Panc1 (cell line): Measurements from ENCODE around the gene THAP4. TPM values are rescaled to one million over a fixed set of nuclear protein-coding genes. Genes with fewer than 3 reads are reported as not detected.

Experiments
- ATAC-seq: fragments of 200-7000 bp; cut with Tn5 transposase; 2 replicates; pipeline ENCODE4 v1.9.1; 2020; ENCODE audit warnings: mild to moderate bottlenecking, moderate library complexity
- BruUV-seq: library from RNA; stranded (reverse); fragments of 400-500 nt; replicated peaks from 2 replicates; lab custom pipeline; 2021; lab: Mats Ljungman, UMichigan
- CTCF ChIA-PET: fragments of 300-600 bp; sonication (Branson Sonifier 250); formaldehyde crosslinking; loops from one replicate; lab custom pipeline; 2022; ENCODE audit warnings: antibody characterized with exemption; lab: Charles Lee
- POLR2A ChIA-PET: fragments of 300-600 bp; sonication (Branson Sonifier 250); formaldehyde crosslinking; loops from one replicate; lab custom pipeline; 2022; ENCODE audit warnings: antibody characterized with exemption; lab: Charles Lee
- DNase-seq: peaks from one replicate; pipeline ENCODE4 v3.0.0-alpha.2; 2010; ENCODE audit warnings: low read depth, low spot score
- H3K27ac ChIP-seq: 2 replicates; pipeline ENCODE4 v1.5.1; 2011; ENCODE audit warnings: mild to moderate bottlenecking, low read length, inconsistent platforms
- H3K27me3 ChIP-seq: fragments of 200-500 bp; sonication (Bioruptor generic); 2 replicates; pipeline ENCODE4 v1.6.0; 2014; ENCODE audit warnings: low read length, inconsistent platforms; ENCODE audit not compliant: control insufficient read depth, insufficient read depth
- H3K36me3 ChIP-seq: fragments of 200-500 bp; sonication (Bioruptor generic); 2 replicates; pipeline ENCODE4 v1.5.1; 2014; ENCODE audit warnings: inconsistent platforms, mild to moderate bottlenecking, low read length, moderate library complexity; ENCODE audit not compliant: control insufficient read depth, insufficient read depth
- H3K4me1 ChIP-seq: 2 replicates; pipeline ENCODE4 v1.5.1; 2011; ENCODE audit warnings: inconsistent platforms, mild to moderate bottlenecking, low read length, moderate library complexity; ENCODE audit not compliant: control insufficient read depth, insufficient read depth
- H3K4me3 ChIP-seq, 2 experiments: 2 replicates each; pipeline ENCODE4 v1.5.1; 2011 to 2012; ENCODE audit warnings: low read depth in 2 of 2, low read length in 2 of 2, mild to moderate bottlenecking in 2 of 2, inconsistent platforms in 1 of 2, moderate library complexity in 1 of 2
- H3K9me3 ChIP-seq: fragments of 200-500 bp; sonication (Bioruptor generic); 2 replicates; pipeline ENCODE4 v1.5.1; 2014; ENCODE audit warnings: low read depth, mild to moderate bottlenecking, inconsistent platforms, low read length, moderate library complexity; ENCODE audit not compliant: control insufficient read depth, insufficient read depth
- CTCF ChIP-seq: fragments of 450-650 bp; IDR thresholded peaks from 2 replicates; pipeline ENCODE4 v1.5.1; 2017; ENCODE audit warnings: mild to moderate bottlenecking
- POLR2AphosphoS5 ChIP-seq: IDR thresholded peaks from 2 replicates; pipeline ENCODE4 v1.6.1; 2012; ENCODE audit warnings: mild to moderate bottlenecking, low read depth, low read length, moderate library complexity
- SIN3A ChIP-seq: IDR thresholded peaks from 2 replicates; pipeline ENCODE4 v1.6.1; 2012; ENCODE audit warnings: low read depth, mild to moderate bottlenecking, low read length, moderate library complexity, borderline replicate concordance; ENCODE audit not compliant: insufficient read depth
- TCF7L2 ChIP-seq: IDR thresholded peaks from 2 replicates; pipeline ENCODE4 v1.6.1; 2011; ENCODE audit warnings: mild to moderate bottlenecking, low read depth, low read length, inconsistent platforms
- in situ Hi-C: cut with HindIII; loops from 2 replicates; pipeline ENCODE4 v1.10.0; 2016; ENCODE audit warnings: low sequenced_read_pairs, low pct_unique_long_range_greater_than_20kb
- intact Hi-C: fragments of 100-400 bp; cut with micrococcal nuclease; formaldehyde crosslinking; loops from one replicate; pipeline ENCODE4 v1.10.0; 2022; ENCODE audit not compliant: unreplicated experiment
- total RNA-seq: library from RNA; stranded (reverse); gene quantifications from one replicate; pipeline ENCODE4 v1.2.1, GENCODE V29; 2021; ENCODE audit not compliant: unreplicated experiment
- TF ChIP-seq, protein P1 (sequence below), 2 experiments: IDR thresholded peaks; 2 replicates each; pipeline ENCODE4 v1.6.1; 2011 to 2012; ENCODE audit warnings: low read depth in 2 of 2, control low read depth in 1 of 2, low read length in 1 of 2, mild to moderate bottlenecking in 1 of 2, moderate library complexity in 1 of 2; ENCODE audit not compliant: insufficient read depth in 1 of 2

THAP4 gene
- total RNA-seq, 1 experiment from 2014 or later: 77.9 TPM

GRCh38 chr2:241545523-241546473 is 91.2 kb downstream of the THAP4 start:
- ChIA-PET CTCF (no interaction called here), POLR2A (interaction anchor here (0.6 kb wide), 1 partner anchor 41 kb away, joined by 3 read pairs; no protein-coding TSS in a partner anchor)
- intact Hi-C loops: no loop called here
- in situ Hi-C loops: no loop called here
- H3K4me1 ChIP-seq: peaks cover 9% of the 10 kb centered on the region
- H3K4me3 ChIP-seq: no peak overlapping the region
- DNase-seq (no peak), ATAC-seq (no peak)
- H3K36me3 ChIP-seq: no peaks in the 10 kb centered on the region
- no peaks in the 10 kb centered on the region for H3K9me3 ChIP-seq
- no TSS peak for BruUV-seq
- no peak overlapping the region for H3K27ac ChIP-seq
- H3K27me3 ChIP-seq: no peaks in the 10 kb centered on the region
- TF ChIP-seq POLR2AphosphoS5 (no peak), SIN3A (no peak), CTCF (no peak), TCF7L2 (no peak)
- TF ChIP-seq, protein P1, sequence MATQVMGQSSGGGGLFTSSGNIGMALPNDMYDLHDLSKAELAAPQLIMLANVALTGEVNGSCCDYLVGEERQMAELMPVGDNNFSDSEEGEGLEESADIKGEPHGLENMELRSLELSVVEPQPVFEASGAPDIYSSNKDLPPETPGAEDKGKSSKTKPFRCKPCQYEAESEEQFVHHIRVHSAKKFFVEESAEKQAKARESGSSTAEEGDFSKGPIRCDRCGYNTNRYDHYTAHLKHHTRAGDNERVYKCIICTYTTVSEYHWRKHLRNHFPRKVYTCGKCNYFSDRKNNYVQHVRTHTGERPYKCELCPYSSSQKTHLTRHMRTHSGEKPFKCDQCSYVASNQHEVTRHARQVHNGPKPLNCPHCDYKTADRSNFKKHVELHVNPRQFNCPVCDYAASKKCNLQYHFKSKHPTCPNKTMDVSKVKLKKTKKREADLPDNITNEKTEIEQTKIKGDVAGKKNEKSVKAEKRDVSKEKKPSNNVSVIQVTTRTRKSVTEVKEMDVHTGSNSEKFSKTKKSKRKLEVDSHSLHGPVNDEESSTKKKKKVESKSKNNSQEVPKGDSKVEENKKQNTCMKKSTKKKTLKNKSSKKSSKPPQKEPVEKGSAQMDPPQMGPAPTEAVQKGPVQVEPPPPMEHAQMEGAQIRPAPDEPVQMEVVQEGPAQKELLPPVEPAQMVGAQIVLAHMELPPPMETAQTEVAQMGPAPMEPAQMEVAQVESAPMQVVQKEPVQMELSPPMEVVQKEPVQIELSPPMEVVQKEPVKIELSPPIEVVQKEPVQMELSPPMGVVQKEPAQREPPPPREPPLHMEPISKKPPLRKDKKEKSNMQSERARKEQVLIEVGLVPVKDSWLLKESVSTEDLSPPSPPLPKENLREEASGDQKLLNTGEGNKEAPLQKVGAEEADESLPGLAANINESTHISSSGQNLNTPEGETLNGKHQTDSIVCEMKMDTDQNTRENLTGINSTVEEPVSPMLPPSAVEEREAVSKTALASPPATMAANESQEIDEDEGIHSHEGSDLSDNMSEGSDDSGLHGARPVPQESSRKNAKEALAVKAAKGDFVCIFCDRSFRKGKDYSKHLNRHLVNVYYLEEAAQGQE (IDR thresholded peaks at IDR 0.05; ENCODE audit: insufficient read depth in 1 of 2, low read depth in 2 of 2, low read length in 1 of 2): no peak

GRCh38 chr2:241545106-241545505 is 91.9 kb downstream of the THAP4 start:
- no peaks in the 10 kb centered on the region for H3K36me3 ChIP-seq
- CTCF ChIA-PET: no interaction called here
- TF ChIP-seq, protein P1 (IDR thresholded peaks at IDR 0.05; ENCODE audit: insufficient read depth in 1 of 2, low read depth in 2 of 2, low read length in 1 of 2): no peak
- TF ChIP-seq TCF7L2: no peak
- no peaks in the 10 kb centered on the region for H3K9me3 ChIP-seq
- in situ Hi-C loops (no loop called here), intact Hi-C loops (no loop called here)
- POLR2A ChIA-PET: interaction anchor here (0.6 kb wide), 1 partner anchor 41 kb away, joined by 3 read pairs; no protein-coding TSS in a partner anchor
- H3K27me3 ChIP-seq: no peaks in the 10 kb centered on the region
- H3K4me3 ChIP-seq: no peak overlapping the region
- no peak for ATAC-seq
- DNase-seq: no peak
- BruUV-seq: no TSS peak
- no peak overlapping the region for H3K27ac ChIP-seq
- peaks cover 13% of the 10 kb centered on the region for H3K4me1 ChIP-seq
